Endodermal cell (in vitro differentiated cells): ENCODE data around the gene MRPL41. TPM values are rescaled to one million over a fixed set of nuclear protein-coding genes. Genes with fewer than 3 reads are reported as not detected.

ENCODE experiments used
- DNase-seq: peaks from one replicate; pipeline ENCODE4 v3.0.0-alpha.2; 2017
- H3K27ac ChIP-seq: 2 replicates; pipeline ENCODE4 v1.5.1; 2013; ENCODE audit warnings: mild to moderate bottlenecking, low read depth, low read length, moderate library complexity
- H3K27me3 ChIP-seq: 2 replicates; pipeline ENCODE4 v1.6.1; 2013; ENCODE audit warnings: mild to moderate bottlenecking, low read length, moderate library complexity; ENCODE audit not compliant: insufficient read depth, control insufficient read depth, poor library complexity, severe bottlenecking
- H3K36me3 ChIP-seq: 2 replicates; pipeline ENCODE4 v1.7.0; 2013; ENCODE audit warnings: mild to moderate bottlenecking, low read length, moderate library complexity; ENCODE audit not compliant: control insufficient read depth, insufficient read depth
- H3K4me1 ChIP-seq: one replicate; pipeline ENCODE4 v1.7.0; 2013; ENCODE audit warnings: low read length; ENCODE audit not compliant: control insufficient read depth, insufficient read depth
- H3K4me3 ChIP-seq: 2 replicates; pipeline ENCODE4 v1.5.1; 2013; ENCODE audit warnings: mild to moderate bottlenecking, low read length, moderate library complexity
- H3K9ac ChIP-seq: 2 replicates; pipeline ENCODE4 v1.6.1; 2013; ENCODE audit warnings: mild to moderate bottlenecking, low read length, moderate library complexity; ENCODE audit not compliant: poor library complexity, severe bottlenecking; ENCODE audit errors: extremely low read depth
- H3K9me3 ChIP-seq: 2 replicates; pipeline ENCODE4 v1.6.1; 2013; ENCODE audit warnings: mild to moderate bottlenecking, low read length, moderate library complexity; ENCODE audit not compliant: control insufficient read depth
- H3K27ac Mint-ChIP-seq: 2 replicates; pipeline ENCODE4 v1.8.0; 2020; ENCODE audit warnings: mixed read lengths
- H3K27me3 Mint-ChIP-seq: 2 replicates; pipeline ENCODE4 v1.8.0; 2021; ENCODE audit warnings: mild to moderate bottlenecking, mixed read lengths; ENCODE audit not compliant: insufficient read depth
- H3K36me3 Mint-ChIP-seq: 2 replicates; pipeline ENCODE4 v1.8.0; 2020; ENCODE audit warnings: low read depth, mixed read lengths
- H3K4me1 Mint-ChIP-seq: 2 replicates; pipeline ENCODE4 v1.8.0; 2020; ENCODE audit warnings: mixed read lengths
- H3K4me3 Mint-ChIP-seq: 2 replicates; pipeline ENCODE4 v1.8.0; 2020; ENCODE audit warnings: mild to moderate bottlenecking, moderate library complexity, mixed read lengths
- H3K9me3 Mint-ChIP-seq: 2 replicates; pipeline ENCODE4 v1.8.0; 2020; ENCODE audit warnings: mild to moderate bottlenecking, mixed read lengths
- CTCF ChIP-seq: fragments of 200-600 bp; sonication (generic); conservative IDR thresholded peaks from 2 replicates; pipeline ENCODE4 v1.5.0; 2021; ENCODE audit warnings: antibody characterized with exemption, mild to moderate bottlenecking
- WGBS, 2 experiments: methylation state at CpG; one replicate each; pipeline versions ENCODE4 v1.1.5 to v1.1.7; 2013; ENCODE audit warnings: missing lambda C conversion rate in 2 of 2, mixed read lengths in 1 of 2; ENCODE audit not compliant: insufficient coverage in 1 of 2, insufficient read length in 1 of 2; 5-methylcytosine and 5-hydroxymethylcytosine counted together
- total RNA-seq, 2 donors: library from RNA; stranded (reverse); fragmentation: NEBNext Ultra II Directional in 1 of 2; extraction: Animal tissue kit (Norgen Biotek cat#: 25700) in 1 of 2; gene quantifications; 2 replicates in 1 of 2; 3 replicates in 1 of 2; pipeline ENCODE4 v1.2.1, GENCODE V29; 2021

MRPL41 gene
- total RNA-seq, 2 donors from 2014 or later: 43.7 to 49.6 TPM

GRCh38 chr9:137555179-137555578 lies 3.5 kb downstream of the MRPL41 start:
- Histone ChIP-seq H3K4me3 (no peak overlapping the region), H3K9me3 (peaks cover 5% of the 10 kb centered on the region), H3K27me3 (no peaks in the 10 kb centered on the region), H3K4me1 (no peaks in the 10 kb centered on the region), H3K9ac (no peak overlapping the region), H3K27ac (no peak overlapping the region), H3K36me3 (peaks cover 47% of the 10 kb centered on the region)
- no peaks in the 10 kb centered on the region for H3K27me3 Mint-ChIP-seq
- H3K9me3 Mint-ChIP-seq: peaks cover 6% of the 10 kb centered on the region
- no peak overlapping the region for H3K27ac Mint-ChIP-seq
- H3K36me3 Mint-ChIP-seq: peaks cover 49% of the 10 kb centered on the region
- H3K4me3 Mint-ChIP-seq: no peak overlapping the region
- H3K4me1 Mint-ChIP-seq: peaks cover 1% of the 10 kb centered on the region
- 94 to 96% methylated on average over 9 to 10 of the region's 10 CpGs for WGBS, 2 experiments
- no peak for TF ChIP-seq CTCF
- no peak for DNase-seq

GRCh38 chr9:137556069-137556838 lies 4.6 kb downstream of the MRPL41 start:
- no peak overlapping the region for H3K27ac ChIP-seq
- DNase-seq: no peak
- H3K4me3 Mint-ChIP-seq: no peak overlapping the region
- no peaks in the 10 kb centered on the region for H3K27me3 ChIP-seq
- 92 to 95% methylated on average over 21 to 24 of the region's 24 CpGs for WGBS, 2 experiments
- no peaks in the 10 kb centered on the region for H3K4me1 Mint-ChIP-seq
- peaks cover 10% of the 10 kb centered on the region for H3K9me3 Mint-ChIP-seq
- H3K36me3 Mint-ChIP-seq: peaks cover 54% of the 10 kb centered on the region
- peaks cover 5% of the 10 kb centered on the region for H3K9me3 ChIP-seq
- peak overlapping the region; percentile 6 for H3K27ac Mint-ChIP-seq
- no peak for TF ChIP-seq CTCF
- H3K4me3 ChIP-seq: no peak overlapping the region
- no peaks in the 10 kb centered on the region for H3K27me3 Mint-ChIP-seq
- no peaks in the 10 kb centered on the region for H3K4me1 ChIP-seq
- H3K36me3 ChIP-seq: peaks cover 53% of the 10 kb centered on the region
- H3K9ac ChIP-seq: no peak overlapping the region

- DNase-seq: no peak
- peaks cover 5% of the 10 kb centered on the region for H3K9me3 ChIP-seq
- Mint-ChIP-seq H3K4me3 (no peak overlapping the region), H3K27ac (no peak overlapping the region), H3K36me3 (peaks cover 66% of the 10 kb centered on the region), H3K9me3 (peaks cover 10% of the 10 kb centered on the region), H3K27me3 (no peaks in the 10 kb centered on the region), H3K4me1 (no peaks in the 10 kb centered on the region)
- no peak for TF ChIP-seq CTCF
- peaks cover 63% of the 10 kb centered on the region for H3K36me3 ChIP-seq
- no peak overlapping the region for H3K4me3 ChIP-seq
- no peak overlapping the region for H3K9ac ChIP-seq
- H3K27ac ChIP-seq: no peak overlapping the region
- no peaks in the 10 kb centered on the region for H3K4me1 ChIP-seq
- no peaks in the 10 kb centered on the region for H3K27me3 ChIP-seq
- WGBS, 2 experiments: 93 to 95% methylated on average over 2 to 4 of the region's 4 CpGs
Measured at GRCh38 chr9:137558127-137558526, 6.4 kb downstream of the MRPL41 start.
